Kidney (tissue), 14 donors: ENCODE data around the gene GNG14. TPM values are rescaled to one million over a fixed set of nuclear protein-coding genes. Genes with fewer than 3 reads are reported as not detected.
"Not testable (repeated sequence)": the region's sequence is repeated elsewhere in the genome, so short reads cannot be mapped to it uniquely, and the experiment has no call there.

Experiments used
- DNase-seq, 5 donors: peaks; one replicate each; pipeline ENCODE4 v3.0.0-alpha.2; 2013 to 2020
- FAIRE-seq: peaks from 2 replicates; lab custom pipeline; 2012; peaks lifted over from hg19 to GRCh38; lab: Jason Lieb, UNC
- H3K27ac ChIP-seq, 2 donors: one replicate each; pipeline ENCODE4 v1.7.0; 2013; ENCODE audit warnings: low read depth in 2 of 2, low read length in 2 of 2, inconsistent platforms in 1 of 2
- H3K27me3 ChIP-seq: one replicate; pipeline ENCODE4 v1.7.1; 2013; ENCODE audit warnings: low read length, inconsistent platforms; ENCODE audit not compliant: control insufficient read depth, insufficient read depth
- H3K36me3 ChIP-seq, 3 donors: one replicate each; pipeline versions ENCODE4 v1.7.0 to v1.7.1; 2013; ENCODE audit warnings: low read length in 3 of 3, control low read depth in 1 of 3, inconsistent platforms in 1 of 3; ENCODE audit not compliant: insufficient read depth in 3 of 3, control insufficient read depth in 2 of 3
- H3K4me1 ChIP-seq, 3 donors: one replicate each; pipeline versions ENCODE4 v1.7.0 to v1.7.1; 2013; ENCODE audit warnings: low read length in 3 of 3, inconsistent platforms in 1 of 3, low read depth in 1 of 3; ENCODE audit not compliant: control insufficient read depth in 2 of 3, insufficient read depth in 2 of 3
- H3K4me3 ChIP-seq, 3 donors: one replicate each; pipeline versions ENCODE4 v1.7.0 to v1.8.1; 2013; ENCODE audit warnings: low read length in 3 of 3, control low read depth in 1 of 3, inconsistent platforms in 1 of 3
- H3K9ac ChIP-seq, 3 donors: one replicate each; pipeline versions ENCODE4 v1.7.0 to v1.7.1; 2013; ENCODE audit warnings: low read length in 3 of 3, control low read depth in 1 of 3, inconsistent platforms in 1 of 3
- H3K9me3 ChIP-seq, 3 donors: one replicate each; pipeline versions ENCODE4 v1.7.0 to v1.7.1; 2013; ENCODE audit warnings: low read length in 3 of 3, control low read depth in 1 of 3, inconsistent platforms in 1 of 3; ENCODE audit not compliant: control insufficient read depth in 2 of 3, insufficient read depth in 1 of 3
- intact Hi-C: fragments of 100-400 bp; cut with DNase I; formaldehyde crosslinking; loops from one replicate; pipeline ENCODE4 v1.11.1; 2022
- polyA plus RNA-seq: library from polyadenylated mRNA; stranded (reverse); fragments of 350-450 nt; fragmentation: Illumina TruSeq; extraction: RNeasy Lipid Tissue Mini Kit (QIAGEN cat#74804); gene quantifications from one replicate; pipeline ENCODE4 v1.2.3, GENCODE V29; 2014; ENCODE audit warnings: low read depth, low replicate concordance; ENCODE audit not compliant: insufficient read depth
- total RNA-seq: library from RNA; stranded (reverse); fragmentation: NEBNext Ultra II Directional; extraction: Animal tissue kit (Norgen Biotek cat#: 25700); gene quantifications from one replicate; pipeline ENCODE4 v1.2.1, GENCODE V29; 2021
- TF ChIP-seq, protein P1 (sequence below): IDR thresholded peaks from 3 replicates; pipeline ENCODE4 v1.5.1; 2012; ENCODE audit warnings: mild to moderate bottlenecking, moderate library complexity, borderline replicate concordance; ENCODE audit not compliant: insufficient read depth; ENCODE audit errors: extremely low read depth
- donor health status: control.
- donor health status: control.
- donor health status: control.
- donor health status: control.
- donor health status: control.
- donor health status: DM: yes; HTN: yes; CAD: no.
- donor health status: Normal renal cell carcinoma (clear cell type).

GNG14 gene
- total and polyA plus RNA-seq, 2 donors from 2014 or later, result not detected

DNA sequence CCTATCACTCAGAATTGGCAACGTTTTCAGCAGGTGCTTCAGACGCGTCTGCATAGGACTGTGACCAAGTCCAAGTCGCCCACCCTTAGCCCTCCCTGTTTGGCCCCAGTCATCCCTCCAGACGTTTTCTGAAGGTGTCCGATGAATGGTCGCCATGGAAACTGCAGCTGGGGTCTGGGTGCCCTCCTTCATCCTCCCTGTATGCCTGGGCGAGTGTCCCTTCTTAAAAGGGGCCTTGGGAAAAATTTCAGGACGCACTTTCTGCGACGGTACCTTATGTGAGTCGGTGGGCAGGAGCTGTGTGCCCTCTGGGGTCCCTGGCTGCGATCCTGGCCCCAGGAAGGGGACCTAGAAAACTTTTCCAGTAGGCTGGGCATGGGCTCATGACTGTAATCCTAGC is 46.3 kb upstream of the GNG14 start:
- Histone ChIP-seq H3K9me3 (no peaks in the 10 kb centered on the region), H3K9ac (no peak overlapping the region), H3K36me3 (no peaks in the 10 kb centered on the region), H3K4me1 (peaks cover 0 to 6% (median 0%) of the 10 kb centered on the region in 3 donors), H3K4me3 (no peak overlapping the region), H3K27me3 (no peaks in the 10 kb centered on the region), H3K27ac (no peak overlapping the region)
- peak in 1 of 5 donors; percentile 43 for DNase-seq
- intact Hi-C loops, result no loop called here
- TF ChIP-seq, protein P1, sequence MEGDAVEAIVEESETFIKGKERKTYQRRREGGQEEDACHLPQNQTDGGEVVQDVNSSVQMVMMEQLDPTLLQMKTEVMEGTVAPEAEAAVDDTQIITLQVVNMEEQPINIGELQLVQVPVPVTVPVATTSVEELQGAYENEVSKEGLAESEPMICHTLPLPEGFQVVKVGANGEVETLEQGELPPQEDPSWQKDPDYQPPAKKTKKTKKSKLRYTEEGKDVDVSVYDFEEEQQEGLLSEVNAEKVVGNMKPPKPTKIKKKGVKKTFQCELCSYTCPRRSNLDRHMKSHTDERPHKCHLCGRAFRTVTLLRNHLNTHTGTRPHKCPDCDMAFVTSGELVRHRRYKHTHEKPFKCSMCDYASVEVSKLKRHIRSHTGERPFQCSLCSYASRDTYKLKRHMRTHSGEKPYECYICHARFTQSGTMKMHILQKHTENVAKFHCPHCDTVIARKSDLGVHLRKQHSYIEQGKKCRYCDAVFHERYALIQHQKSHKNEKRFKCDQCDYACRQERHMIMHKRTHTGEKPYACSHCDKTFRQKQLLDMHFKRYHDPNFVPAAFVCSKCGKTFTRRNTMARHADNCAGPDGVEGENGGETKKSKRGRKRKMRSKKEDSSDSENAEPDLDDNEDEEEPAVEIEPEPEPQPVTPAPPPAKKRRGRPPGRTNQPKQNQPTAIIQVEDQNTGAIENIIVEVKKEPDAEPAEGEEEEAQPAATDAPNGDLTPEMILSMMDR, result no peak
- FAIRE-seq, result no peak

DNA sequence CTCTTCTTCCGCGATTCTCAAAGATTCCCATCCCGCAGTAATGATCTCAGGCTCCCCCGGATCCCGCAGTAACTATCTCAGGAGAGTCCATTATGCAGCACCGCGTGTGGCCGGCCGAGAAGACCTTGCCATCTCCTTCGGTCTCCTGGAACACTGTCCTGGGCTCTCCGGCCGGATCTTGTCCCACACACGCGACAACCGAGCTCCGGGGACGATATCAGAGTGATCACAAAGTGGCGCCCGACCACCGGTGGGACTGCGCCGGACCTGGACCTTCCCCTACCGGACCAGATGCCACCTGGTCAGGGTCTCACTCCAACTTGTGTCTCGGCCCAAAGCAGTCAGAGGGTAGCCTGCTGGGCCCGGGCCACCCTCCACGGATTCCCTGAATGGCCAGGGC is 45.3 kb upstream of the GNG14 start:
- TF ChIP-seq, protein P1, result no peak
- DNase-seq, result peak in 1 of 5 donors; percentile 23
- Histone ChIP-seq H3K9ac (no peak overlapping the region), H3K4me1 (peaks cover 0 to 6% (median 0%) of the 10 kb centered on the region in 3 donors), H3K27me3 (no peaks in the 10 kb centered on the region), H3K9me3 (no peaks in the 10 kb centered on the region), H3K27ac (no peak overlapping the region), H3K36me3 (no peaks in the 10 kb centered on the region), H3K4me3 (no peak overlapping the region)
- intact Hi-C loops, result no loop called here
- no peak for FAIRE-seq

DNA sequence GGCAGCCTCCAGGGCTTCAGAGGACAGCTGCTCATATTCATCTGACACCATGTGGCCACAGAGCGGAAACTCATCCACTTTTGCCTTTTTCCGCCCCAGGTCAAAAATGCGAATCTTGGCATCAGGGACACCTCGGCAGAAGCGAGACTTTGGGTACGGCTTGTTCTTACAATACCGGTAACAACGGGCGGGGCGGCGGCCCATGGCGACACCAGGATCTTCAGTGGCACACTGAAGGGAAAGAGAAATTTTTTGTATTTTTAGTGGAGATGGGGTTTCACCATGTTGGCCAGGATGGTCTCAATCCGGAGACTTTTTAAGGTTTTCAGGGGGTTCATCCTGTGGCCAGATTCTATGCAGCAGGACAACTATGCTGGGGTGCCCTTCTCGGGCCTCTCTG is 44.1 kb upstream of the GNG14 start:
- H3K9ac ChIP-seq, H3K4me1 ChIP-seq, H3K27ac ChIP-seq, FAIRE-seq, H3K27me3 ChIP-seq, intact Hi-C loops, H3K36me3 ChIP-seq, H3K4me3 ChIP-seq, H3K9me3 ChIP-seq: not testable (repeated sequence)
- DNase-seq, result peak in 1 of 5 donors; percentile 40

DNA sequence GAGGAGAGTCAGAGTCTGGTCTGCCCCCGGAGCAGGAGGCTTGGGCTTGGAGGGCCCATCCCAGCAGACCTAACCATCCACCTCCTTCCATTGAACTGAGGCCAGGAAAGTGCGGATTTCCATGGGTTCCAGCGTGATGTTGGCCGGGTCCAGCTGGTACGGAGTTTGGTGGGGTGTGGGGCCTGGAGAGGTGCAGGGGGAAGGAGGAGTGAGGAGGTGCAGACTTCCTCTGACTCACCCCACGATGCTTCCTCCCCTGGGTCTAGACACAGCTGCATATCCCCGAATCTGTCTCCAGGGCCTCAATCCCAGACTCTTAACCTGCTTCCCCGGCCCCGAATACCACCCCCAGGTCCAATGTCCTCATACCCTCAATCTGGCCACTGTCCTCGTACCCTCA is 41.2 kb upstream of the GNG14 start:
- FAIRE-seq, result no peak
- Histone ChIP-seq H3K27ac (no peak overlapping the region), H3K9me3 (no peaks in the 10 kb centered on the region), H3K4me1 (peaks cover 0 to 4% (median 0%) of the 10 kb centered on the region in 3 donors), H3K36me3 (no peaks in the 10 kb centered on the region), H3K9ac (no peak overlapping the region), H3K27me3 (no peaks in the 10 kb centered on the region), H3K4me3 (no peak overlapping the region)
- DNase-seq, result peak in 1 of 5 donors; percentile 42
- TF ChIP-seq, protein P1, result no peak
- intact Hi-C loops, result no loop called here
